Measurements from ENCODE around the gene KRT77.

The KRT77 gene

GRCh38 chr12:52691076-52691840 is 12.1 kb downstream of the KRT77 start:
- no peak for DNase-seq

GRCh38 chr12:52690351-52691075 is 12.8 kb downstream of the KRT77 start:
- DNase-seq, result no peak

GRCh38 chr12:52689936-52690335 is 13.4 kb downstream of the KRT77 start:
- no peak for DNase-seq

- no peak for DNase-seq
Observed at GRCh38 chr12:52689239-52689638, 14.1 kb downstream of the KRT77 start.

GRCh38 chr12:52688481-52688880 is 14.8 kb downstream of the KRT77 start:
- no peak for DNase-seq

GRCh38 chr12:52687497-52688385 is 15.6 kb downstream of the KRT77 start:
- DNase-seq, result no peak

- DNase-seq, result no peak
Observed at GRCh38 chr12:52686756-52687487, 16.4 kb downstream of the KRT77 start.

- no peak for DNase-seq
Observed at GRCh38 chr12:52686063-52686462, 17.3 kb downstream of the KRT77 start.

GRCh38 chr12:52685406-52685890 is 17.9 kb downstream of the KRT77 start:
- DNase-seq, result no peak

- DNase-seq, result no peak
Observed at GRCh38 chr12:52684431-52684830, 18.9 kb downstream of the KRT77 start.

GRCh38 chr12:52683575-52684300 is 19.6 kb downstream of the KRT77 start:
- DNase-seq, result no peak

- no peak for DNase-seq
Observed at GRCh38 chr12:52682938-52683574, 20.3 kb downstream of the KRT77 start.

GRCh38 chr12:52682381-52682660 is 21.0 kb downstream of the KRT77 start:
- DNase-seq, result no peak

- no peak for DNase-seq
Observed at GRCh38 chr12:52681526-52682380, 21.6 kb downstream of the KRT77 start.

- DNase-seq, result no peak
Observed at GRCh38 chr12:52680363-52680762, 23.0 kb downstream of the KRT77 start, which contains the start of gene KRT1. KRT1 (minus strand) TSS chr12:52680407; CDS start chr12:52680348, 59 bp downstream.

- DNase-seq, result no peak
Observed at GRCh38 chr12:52679875-52680274, 23.4 kb downstream of the KRT77 start.

- DNase-seq, result no peak
Observed at GRCh38 chr12:52677671-52678070, 25.7 kb downstream of the KRT77 start.

GRCh38 chr12:52677126-52677525 is 26.2 kb downstream of the KRT77 start:
- no peak for DNase-seq

GRCh38 chr12:52676163-52676562 is 27.2 kb downstream of the KRT77 start:
- DNase-seq, result no peak

- DNase-seq, result no peak
Observed at GRCh38 chr12:52675301-52675701, 28.0 kb downstream of the KRT77 start.

GRCh38 chr12:52674433-52674775 is 28.9 kb downstream of the KRT77 start:
- DNase-seq, result no peak
